Right cardiac atrium (tissue), 5 donors: ENCODE data around the gene TIAM1. TPM values are rescaled to one million over a fixed set of nuclear protein-coding genes. Genes with fewer than 3 reads are reported as not detected.

ENCODE experiments used
- ATAC-seq, 2 donors: fragments of 200-7000 bp; cut with Tn5 transposase; one replicate each; pipeline versions ENCODE4 v1.8.0 to v1.9.1; 2020; ENCODE audit warnings: moderate library complexity in 2 of 2, mild to moderate bottlenecking in 1 of 2
- DNase-seq, 3 donors: peaks; one replicate each; pipeline ENCODE4 v3.0.0-alpha.2; 2020
- H3K27ac ChIP-seq: one replicate; pipeline ENCODE4 v1.5.1; 2013; ENCODE audit warnings: mild to moderate bottlenecking, low read length, control low read depth, moderate library complexity
- H3K27me3 ChIP-seq: one replicate; pipeline ENCODE4 v1.6.1; 2013; ENCODE audit not compliant: control insufficient read depth, insufficient read depth
- H3K4me1 ChIP-seq: one replicate; pipeline ENCODE4 v1.6.1; 2013; ENCODE audit warnings: low read length; ENCODE audit not compliant: control insufficient read depth, insufficient read depth
- H3K4me3 ChIP-seq: one replicate; pipeline ENCODE4 v1.5.1; 2013; ENCODE audit warnings: low read length, control low read depth
- H3K9me3 ChIP-seq: one replicate; pipeline ENCODE4 v1.6.1; 2013; ENCODE audit warnings: low read length; ENCODE audit not compliant: control insufficient read depth
- WGBS: extraction: QIAGEN DNeasy Blood & Tissue Kit; methylation state at CpG from one replicate; pipeline ENCODE4 v1.1.7; 2013; 5-methylcytosine and 5-hydroxymethylcytosine counted together
- intact Hi-C, 4 donors: fragments of 100-400 bp; cut with DNase I; formaldehyde crosslinking; loops; one replicate each; pipeline versions ENCODE4 v1.11.0 to v1.14.0; 2022 to 2023
- polyA plus RNA-seq: library from polyadenylated mRNA; stranded (reverse); fragments of 200-250 nt; gene quantifications from one replicate; pipeline ENCODE4 v1.2.3, GENCODE V29; 2013
- total RNA-seq, 4 donors: library from RNA; stranded (reverse); fragmentation: NEBNext Ultra II Directional; extraction: Animal tissue kit (Norgen Biotek cat#: 25700); gene quantifications; one replicate each; pipeline ENCODE4 v1.2.1, GENCODE V29; 2021
- donor health status: healthy with polysubstance abuse.
- donor health status: DM: no; HTN: yes; CAD: no.
- donor health status: DM: no; HTN: no; CAD: no.
- donor health status: DM: no; HTN: yes; CAD: no; lungs with severe emphysema.
- donor health status: DM: yes; HTN: yes; CAD: no.

Gene TIAM1
- total and polyA plus RNA-seq, 5 donors = 3.9 to 13.9 (median 8.6) TPM

DNA sequence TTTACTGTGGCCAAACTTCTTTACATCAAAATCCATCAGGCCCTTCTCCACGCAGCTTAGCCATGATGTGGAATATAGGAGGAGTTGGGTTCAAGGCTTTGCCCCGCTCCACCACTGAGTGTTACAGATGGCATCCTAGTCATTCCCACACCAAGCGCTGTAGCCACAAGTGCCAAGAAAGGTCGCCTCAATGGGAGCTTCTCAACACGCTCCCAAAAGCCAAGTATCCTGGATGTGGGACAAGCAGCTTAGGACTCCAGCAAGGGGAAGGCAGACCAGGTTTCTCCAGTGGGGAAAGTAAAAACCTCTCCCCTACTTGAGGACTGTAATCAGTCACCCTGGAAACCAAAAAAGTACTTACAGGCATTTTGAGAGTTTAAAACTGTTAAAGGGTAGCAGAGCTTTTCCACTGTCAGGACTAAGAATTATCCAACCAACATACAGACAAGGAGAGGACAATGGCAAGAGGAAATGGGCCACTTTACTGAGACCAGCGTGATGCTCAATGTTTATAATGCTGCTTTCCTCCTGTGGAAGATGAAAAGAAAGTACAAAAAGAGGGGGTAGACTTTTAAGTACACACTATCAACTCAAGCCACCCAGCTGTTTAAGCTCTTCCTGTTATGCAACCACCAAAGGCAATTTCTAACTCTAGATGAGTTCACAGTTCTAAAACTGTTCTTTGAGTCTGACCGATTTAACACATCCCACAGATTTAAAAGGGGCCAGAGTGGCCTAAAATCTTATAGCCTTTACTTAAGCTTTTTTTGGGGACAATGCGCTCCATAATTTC lies 185.1 kb downstream of the TIAM1 start:
- no peak overlapping the region for H3K4me3 ChIP-seq
- intact Hi-C loops = no loop called here
- no peak overlapping the region for H3K27ac ChIP-seq
- WGBS = 88% methylated on average over 8 of the region's 8 CpGs
- H3K4me1 ChIP-seq = no peaks in the 10 kb centered on the region
- no peak for DNase-seq
- H3K9me3 ChIP-seq = peaks cover 4% of the 10 kb centered on the region
- H3K27me3 ChIP-seq = no peaks in the 10 kb centered on the region
- peak; percentile 26 to 53 for ATAC-seq

DNA sequence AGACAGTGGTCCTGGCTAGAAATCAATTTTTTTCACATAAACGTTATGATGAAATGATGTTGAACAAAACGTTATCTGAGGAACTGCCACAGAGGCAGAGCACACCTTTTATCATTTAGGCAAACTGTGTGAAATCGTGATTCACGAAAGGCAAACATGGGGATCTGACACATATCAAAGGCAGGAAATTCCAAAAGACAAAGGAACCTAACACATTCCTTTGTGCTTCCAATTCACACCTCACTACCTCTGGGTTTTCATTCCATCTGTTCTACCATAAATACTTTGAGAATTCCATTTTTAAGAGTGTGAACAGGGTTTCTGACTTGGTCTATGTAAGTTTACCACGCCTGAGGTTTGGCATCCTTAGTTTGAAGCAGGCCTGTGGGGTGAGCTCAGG lies 186.3 kb downstream of the TIAM1 start:
- DNase-seq (no peak), ATAC-seq (no peak)
- Histone ChIP-seq H3K27me3 (no peaks in the 10 kb centered on the region), H3K4me3 (no peak overlapping the region), H3K9me3 (peaks cover 4% of the 10 kb centered on the region), H3K27ac (no peak overlapping the region), H3K4me1 (no peaks in the 10 kb centered on the region)
- 67% methylated on average over 5 of the region's 5 CpGs for WGBS
- intact Hi-C loops = no loop called here

DNA sequence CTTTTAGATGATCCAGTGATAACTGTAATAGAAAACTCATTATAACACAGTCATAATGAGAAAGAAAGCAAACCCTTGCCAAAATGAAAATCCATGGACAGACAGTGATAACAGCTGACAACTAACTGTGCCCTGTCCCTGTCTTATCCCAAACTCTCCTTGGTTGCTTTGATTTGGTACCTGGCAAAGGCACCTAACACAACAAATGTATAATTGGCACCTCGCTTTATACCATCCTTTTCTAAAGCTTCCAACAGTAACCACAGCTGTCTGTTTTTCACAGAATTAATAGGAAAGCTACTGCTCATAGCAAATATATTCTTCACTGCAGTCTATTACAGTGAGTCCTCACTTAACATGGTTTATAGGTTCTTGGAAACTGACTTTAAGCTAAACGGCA lies 187.4 kb downstream of the TIAM1 start:
- no peak overlapping the region for H3K4me3 ChIP-seq
- no peak overlapping the region for H3K27ac ChIP-seq
- no peaks in the 10 kb centered on the region for H3K27me3 ChIP-seq
- H3K4me1 ChIP-seq = no peaks in the 10 kb centered on the region
- peaks cover 4% of the 10 kb centered on the region for H3K9me3 ChIP-seq
- 97% methylated on average over 2 of the region's 2 CpGs for WGBS
- intact Hi-C loops = no loop called here
- ATAC-seq = no peak
- DNase-seq = no peak

DNA sequence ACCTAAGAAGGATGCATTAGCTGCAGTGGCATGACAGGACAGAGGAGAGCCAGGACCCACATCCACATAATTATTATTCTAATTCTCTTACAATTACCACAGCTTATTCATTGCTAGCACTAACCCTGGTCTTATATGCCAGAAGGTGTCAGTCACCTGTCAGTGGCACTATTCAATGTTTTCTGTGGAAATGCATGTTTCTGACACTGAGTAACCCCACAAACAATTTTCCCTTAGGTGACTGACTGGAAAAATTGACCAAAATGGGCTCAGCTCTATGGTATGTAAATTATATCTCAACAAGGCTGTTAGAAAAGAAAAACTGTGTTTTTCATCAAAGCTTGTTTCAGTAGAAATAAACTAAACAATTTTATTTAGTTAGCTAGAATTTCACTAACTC lies 187.9 kb downstream of the TIAM1 start:
- no peak overlapping the region for H3K4me3 ChIP-seq
- ATAC-seq = no peak
- intact Hi-C loops = no loop called here

DNA sequence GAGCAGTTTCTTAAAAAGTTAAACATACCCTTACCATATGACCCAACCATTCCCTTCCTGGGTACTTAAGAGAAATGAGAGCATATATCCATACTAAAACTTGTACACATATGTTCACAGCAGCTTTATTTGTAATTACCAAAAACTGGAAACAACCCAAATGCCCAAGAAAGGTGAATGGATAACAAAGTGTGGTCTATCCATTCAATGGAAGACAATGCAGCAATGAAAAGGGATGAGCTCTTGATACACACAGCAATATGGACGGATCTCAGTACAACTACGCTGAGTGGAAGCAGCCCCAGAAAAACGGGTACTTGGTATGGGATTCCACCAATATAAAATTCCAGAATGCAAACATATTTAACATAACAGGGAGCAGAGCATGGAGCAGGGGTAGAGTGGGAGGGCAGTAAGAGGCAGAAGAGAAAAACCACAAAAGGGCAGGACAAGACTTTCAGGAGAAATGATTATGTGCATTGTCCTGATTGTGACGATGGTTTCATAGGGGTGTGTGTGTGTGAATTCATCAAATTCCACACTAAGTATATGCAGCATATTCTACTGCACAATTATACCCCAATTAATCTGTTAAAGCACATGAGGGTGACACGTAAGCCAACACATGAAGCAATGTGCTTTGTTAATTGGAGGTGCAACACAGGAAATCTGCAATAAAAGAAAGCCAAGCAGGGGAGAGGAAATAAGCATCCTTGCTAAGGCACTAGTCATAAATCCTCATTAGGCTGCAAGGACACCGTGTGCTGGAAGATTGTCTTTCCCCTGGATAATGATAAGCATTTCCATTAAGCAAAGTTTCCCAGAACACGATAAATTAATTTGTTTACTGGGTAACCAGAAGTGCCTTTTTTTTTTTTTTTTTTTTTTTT lies 192.7 kb downstream of the TIAM1 start:
- no peaks in the 10 kb centered on the region for H3K4me1 ChIP-seq
- no peak overlapping the region for H3K4me3 ChIP-seq
- intact Hi-C loops = no loop called here
- H3K27me3 ChIP-seq = no peaks in the 10 kb centered on the region
- no peak overlapping the region for H3K27ac ChIP-seq
- H3K9me3 ChIP-seq = no peaks in the 10 kb centered on the region
- WGBS = 80% methylated on average over 7 of the region's 7 CpGs
- DNase-seq (no peak), ATAC-seq (no peak)

More for the DNA sequence above, 187.9 kb downstream of the TIAM1 start:
- DNase-seq = no peak
- Histone ChIP-seq H3K27ac (no peak overlapping the region), H3K4me1 (no peaks in the 10 kb centered on the region), H3K27me3 (no peaks in the 10 kb centered on the region), H3K9me3 (peaks cover 4% of the 10 kb centered on the region)

DNA sequence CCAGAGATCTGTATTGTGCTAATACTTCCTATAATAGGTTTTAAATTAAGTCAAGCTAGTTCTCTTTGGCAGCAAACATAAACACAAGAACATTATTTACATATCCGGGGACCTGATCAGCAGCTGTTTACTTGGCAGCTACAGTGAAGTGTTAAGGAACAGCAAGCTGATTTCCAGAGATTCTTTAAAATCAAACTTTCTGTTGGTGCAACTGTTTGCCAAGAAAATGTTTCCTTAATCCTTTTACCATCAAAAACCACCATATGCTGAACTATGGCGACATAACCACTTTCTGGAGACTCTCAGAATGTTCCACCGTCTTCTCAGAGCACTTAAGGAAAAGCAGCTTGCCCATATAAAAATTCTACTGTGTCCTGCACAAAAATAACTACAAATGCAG lies 198.8 kb downstream of the TIAM1 start:
- Histone ChIP-seq H3K9me3 (no peaks in the 10 kb centered on the region), H3K27me3 (no peaks in the 10 kb centered on the region), H3K4me1 (no peaks in the 10 kb centered on the region), H3K27ac (no peak overlapping the region), H3K4me3 (no peak overlapping the region)
- ATAC-seq = no peak
- 51% methylated on average over 3 of the region's 3 CpGs for WGBS
- DNase-seq = no peak
- intact Hi-C loops = no loop called here

DNA sequence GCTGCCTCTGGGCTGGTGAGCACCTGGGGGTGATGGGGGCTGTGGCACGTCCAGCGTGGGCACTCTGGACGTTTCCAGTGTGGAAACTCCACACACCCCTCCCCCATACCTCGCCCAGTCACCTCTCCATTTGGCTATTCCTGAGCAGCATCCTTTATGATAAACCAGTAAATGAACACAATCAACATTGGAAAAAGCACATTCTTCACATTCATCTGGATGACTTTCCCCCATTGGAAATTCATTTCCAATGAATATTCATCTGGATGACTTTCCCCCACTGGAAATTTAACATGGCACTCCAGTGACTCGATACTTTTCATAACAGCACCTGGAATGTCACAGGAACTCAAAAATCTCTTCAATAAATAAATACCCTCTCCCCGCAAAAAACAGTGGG lies 201.0 kb downstream of the TIAM1 start:
- Histone ChIP-seq H3K4me1 (no peaks in the 10 kb centered on the region), H3K4me3 (no peak overlapping the region), H3K27ac (no peak overlapping the region), H3K27me3 (no peaks in the 10 kb centered on the region), H3K9me3 (no peaks in the 10 kb centered on the region)
- intact Hi-C loops = no loop called here
- no peak for DNase-seq
- 92% methylated on average over 6 of the region's 6 CpGs for WGBS
- ATAC-seq = peak in 1 of 2 donors; percentile 36

DNA sequence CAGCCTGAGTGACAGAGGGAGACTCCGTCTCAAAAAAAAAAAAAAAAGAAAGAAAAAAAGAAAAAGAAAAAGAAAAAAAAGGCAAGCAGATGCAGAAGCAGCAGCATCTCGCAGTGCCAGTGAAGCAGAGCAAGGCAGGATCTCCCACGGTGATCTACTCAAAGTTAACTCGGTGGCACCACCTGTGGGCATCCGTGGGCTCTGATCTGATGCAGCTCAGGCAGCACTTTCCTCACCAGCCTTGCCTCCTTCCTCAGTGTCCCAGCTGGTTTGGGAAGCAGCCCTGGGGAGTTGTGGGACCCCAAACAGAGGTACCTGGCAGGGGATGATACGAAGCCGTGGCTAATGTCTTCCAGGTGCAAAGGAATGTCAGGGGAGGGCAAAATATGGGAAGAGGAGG lies 201.5 kb downstream of the TIAM1 start:
- no peaks in the 10 kb centered on the region for H3K9me3 ChIP-seq
- no peak for DNase-seq

DNA sequence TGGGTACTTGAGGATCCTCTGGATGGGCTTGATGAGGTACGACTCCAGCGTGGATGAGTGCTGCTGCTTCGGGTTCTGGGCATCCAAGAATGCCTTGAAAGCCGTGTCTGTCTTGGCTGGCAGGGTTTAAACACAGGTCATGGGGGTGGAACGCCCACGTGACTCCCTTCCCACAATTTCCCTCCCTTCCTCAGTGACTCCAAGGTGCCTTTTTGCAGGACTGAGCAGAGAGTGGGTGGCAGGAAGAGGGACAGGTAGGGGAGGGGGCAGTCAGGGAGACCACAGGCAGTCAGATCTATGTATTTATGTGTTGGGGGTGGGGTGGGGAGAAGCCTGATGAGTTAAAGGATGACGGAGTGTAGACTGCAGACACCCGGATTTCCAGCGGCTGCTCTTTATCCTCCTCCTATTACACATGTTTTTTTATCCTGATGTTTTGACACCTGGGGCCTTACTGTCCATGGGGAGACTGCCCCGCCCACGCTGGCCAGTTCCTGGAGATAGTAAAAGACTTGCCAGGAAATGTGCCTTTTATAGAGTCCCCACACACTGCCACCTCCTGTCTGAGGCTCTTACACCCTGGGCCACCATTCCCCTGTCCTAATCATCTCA lies 202.6 kb downstream of the TIAM1 start:
- Histone ChIP-seq H3K4me1 (no peaks in the 10 kb centered on the region), H3K4me3 (no peak overlapping the region), H3K27me3 (no peaks in the 10 kb centered on the region), H3K9me3 (no peaks in the 10 kb centered on the region), H3K27ac (no peak overlapping the region)
- intact Hi-C loops = no loop called here
- no peak for DNase-seq
- ATAC-seq = peak in 1 of 2 donors; percentile 17
- 74% methylated on average over 11 of the region's 11 CpGs for WGBS

More for the DNA sequence above, 201.5 kb downstream of the TIAM1 start:
- no peak for ATAC-seq
- WGBS = 83% methylated on average over 7 of the region's 7 CpGs
- Histone ChIP-seq H3K4me3 (no peak overlapping the region), H3K27me3 (no peaks in the 10 kb centered on the region), H3K4me1 (no peaks in the 10 kb centered on the region), H3K27ac (no peak overlapping the region)
- intact Hi-C loops = no loop called here

DNA sequence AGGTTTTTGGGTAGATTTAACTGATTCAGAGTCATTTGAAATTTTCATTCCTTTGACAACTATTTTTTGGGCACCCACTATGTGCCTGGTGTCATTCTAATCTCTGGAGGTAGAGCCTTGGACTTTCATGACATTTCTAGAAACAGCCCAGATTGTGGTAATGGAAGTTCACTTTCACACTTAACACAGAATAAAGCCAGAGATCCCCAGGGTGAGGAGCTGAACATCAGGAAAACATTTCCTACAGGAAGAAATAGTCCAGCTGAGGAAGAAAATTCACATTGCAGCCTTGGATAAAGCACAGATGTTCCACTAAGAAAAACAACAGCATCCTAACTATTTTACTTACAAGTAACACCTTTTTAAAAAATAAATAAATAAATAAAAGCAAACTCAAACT lies 203.4 kb downstream of the TIAM1 start:
- H3K27ac ChIP-seq = no peak overlapping the region
- ATAC-seq = no peak
- H3K9me3 ChIP-seq = no peaks in the 10 kb centered on the region
- intact Hi-C loops = no loop called here
- H3K27me3 ChIP-seq = no peaks in the 10 kb centered on the region
- H3K4me3 ChIP-seq = no peak overlapping the region
- DNase-seq = no peak
- H3K4me1 ChIP-seq = no peaks in the 10 kb centered on the region

DNA sequence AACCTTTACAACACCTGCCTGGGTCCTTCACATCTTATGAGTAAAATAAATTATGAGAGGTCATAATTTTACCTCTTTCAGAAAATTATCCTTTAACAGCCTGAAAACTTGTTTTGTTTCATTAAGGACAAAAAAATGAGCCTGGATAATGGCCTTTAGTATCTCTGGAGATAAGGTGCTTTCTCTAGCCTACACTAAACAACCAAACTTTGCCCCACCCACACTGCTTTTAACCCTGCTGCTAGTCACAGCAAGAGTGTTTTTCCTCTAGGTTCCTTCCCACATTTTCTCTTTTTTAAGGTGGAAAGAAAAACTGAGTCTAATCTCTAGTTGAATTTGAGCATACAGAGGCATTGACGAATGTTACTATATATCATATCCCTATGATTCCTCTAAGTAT lies 204.0 kb downstream of the TIAM1 start:
- WGBS = 93% methylated on average over 1 of the region's 1 CpG
- H3K4me1 ChIP-seq = no peaks in the 10 kb centered on the region
- intact Hi-C loops = no loop called here
- no peak overlapping the region for H3K27ac ChIP-seq
- no peaks in the 10 kb centered on the region for H3K27me3 ChIP-seq
- no peaks in the 10 kb centered on the region for H3K9me3 ChIP-seq
- DNase-seq (no peak), ATAC-seq (no peak)
- H3K4me3 ChIP-seq = no peak overlapping the region
